Eye (tissue), 1 donor: ENCODE results near the gene ECE2.

ENCODE experiments used
- DNase-seq: peaks from one replicate; pipeline ENCODE4 v3.0.0-alpha.2; 2015

The ECE2 gene

DNA sequence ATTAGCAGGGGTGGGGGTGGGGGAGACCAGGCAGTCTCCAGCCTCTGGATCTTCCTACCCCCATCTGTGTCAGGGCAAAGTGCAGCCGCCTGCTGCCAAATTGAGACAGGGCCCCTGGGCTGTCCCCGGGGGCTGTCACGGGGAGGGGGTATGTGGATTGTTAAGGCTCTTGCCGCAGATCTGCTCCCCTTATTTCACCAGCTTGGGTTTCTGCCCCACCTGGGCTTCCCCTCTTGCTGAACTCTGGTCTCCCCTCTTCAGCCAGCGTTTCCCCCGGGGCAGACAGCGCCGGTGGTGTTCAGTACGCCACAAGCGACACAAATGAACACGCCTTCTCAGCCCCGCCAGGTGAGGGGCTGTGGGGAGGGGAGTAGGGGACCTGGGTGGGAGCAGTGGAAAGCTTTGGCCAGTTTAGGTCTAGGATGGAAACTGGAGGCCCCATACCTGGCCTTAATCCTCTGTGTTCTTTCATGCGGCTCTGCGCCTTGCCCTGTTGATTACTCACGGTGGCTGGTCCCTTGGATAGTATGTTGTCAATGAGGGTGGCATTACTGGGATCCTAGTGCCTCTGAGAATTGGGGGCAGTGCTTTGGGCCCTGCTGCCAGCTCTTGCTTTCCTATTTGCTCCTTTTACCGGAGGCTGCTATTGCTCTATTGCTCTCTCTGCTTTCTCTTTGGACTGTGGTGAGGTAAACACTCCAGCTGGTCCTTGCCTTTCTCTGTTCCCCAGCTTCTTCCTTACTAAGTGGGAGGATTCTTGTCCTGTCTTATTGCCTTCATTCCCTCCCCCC lies 40.2 kb downstream of the ECE2 start:
- no peak for DNase-seq

GRCh38 chr3:184316792-184317191 lies 41.0 kb downstream of the ECE2 start:
- no peak for DNase-seq

DNA sequence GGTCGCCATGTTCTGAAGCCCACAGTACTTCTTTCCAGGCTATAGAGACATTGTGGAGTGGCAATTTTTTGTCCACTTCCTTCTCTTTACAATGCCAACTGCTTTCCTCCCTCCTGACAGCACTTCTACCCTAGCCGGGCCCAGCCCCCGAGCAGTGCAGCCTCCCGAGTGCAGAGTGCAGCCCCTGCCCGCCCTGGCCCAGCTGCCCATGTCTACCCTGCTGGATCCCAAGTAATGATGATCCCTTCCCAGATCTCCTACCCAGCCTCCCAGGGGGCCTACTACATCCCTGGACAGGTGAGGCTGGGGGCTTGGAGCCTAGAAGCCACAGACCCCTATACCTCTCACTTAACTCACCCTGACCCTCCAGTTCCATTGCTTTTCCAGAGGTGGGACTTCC lies 41.4 kb downstream of the ECE2 start:
- no peak for DNase-seq

DNA sequence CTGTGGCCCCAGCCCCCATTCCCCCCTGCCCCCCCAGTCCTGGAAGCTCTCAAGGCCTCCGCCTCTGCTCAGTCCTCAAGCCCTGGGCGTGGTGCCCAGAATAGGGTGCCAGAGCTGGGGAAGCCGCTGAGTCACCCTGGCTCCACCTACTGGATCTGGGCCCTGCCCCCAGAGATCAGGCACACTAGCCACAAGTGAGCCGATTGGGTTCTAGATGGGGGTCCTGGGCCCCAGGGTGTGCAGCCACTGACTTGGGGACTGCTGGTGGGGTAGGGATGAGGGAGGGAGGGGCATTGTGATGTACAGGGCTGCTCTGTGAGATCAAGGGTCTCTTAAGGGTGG lies 44.3 kb downstream of the ECE2 start:
- DNase-seq = peak; percentile 32

- no peak for DNase-seq
These were observed 45.8 kb downstream of the ECE2 start for GRCh38 chr3:184321666-184322065.

- DNase-seq = no peak
These were observed 47.1 kb downstream of the ECE2 start for GRCh38 chr3:184322731-184323487.

GRCh38 chr3:184323696-184324095 lies 47.9 kb downstream of the ECE2 start:
- no peak for DNase-seq

- DNase-seq = no peak
These were observed 49.4 kb downstream of the ECE2 start for GRCh38 chr3:184325269-184325668.

GRCh38 chr3:184325715-184326369 lies 50.0 kb downstream of the ECE2 start:
- DNase-seq = no peak

GRCh38 chr3:184327171-184327570 lies 51.3 kb downstream of the ECE2 start:
- DNase-seq = no peak

DNA sequence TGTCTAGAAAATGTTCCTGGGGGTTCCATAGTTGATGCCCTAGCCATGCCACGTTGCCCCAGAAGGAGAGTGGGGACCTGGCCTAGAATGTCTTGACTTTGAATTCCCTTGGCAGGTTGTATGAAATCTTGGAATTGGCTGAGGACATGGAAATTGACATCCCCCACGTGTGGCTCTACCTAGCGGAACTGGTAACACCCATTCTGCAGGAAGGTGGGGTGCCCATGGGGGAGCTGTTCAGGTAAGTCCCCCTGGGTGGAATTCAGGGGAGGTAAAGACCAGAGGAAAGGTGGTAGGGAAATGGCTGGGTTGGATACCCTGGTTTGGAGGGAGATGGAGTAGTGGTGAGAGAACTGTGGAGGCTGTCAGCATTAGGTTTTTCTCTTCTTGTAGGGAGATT lies 52.7 kb downstream of the ECE2 start:
- no peak for DNase-seq

DNA sequence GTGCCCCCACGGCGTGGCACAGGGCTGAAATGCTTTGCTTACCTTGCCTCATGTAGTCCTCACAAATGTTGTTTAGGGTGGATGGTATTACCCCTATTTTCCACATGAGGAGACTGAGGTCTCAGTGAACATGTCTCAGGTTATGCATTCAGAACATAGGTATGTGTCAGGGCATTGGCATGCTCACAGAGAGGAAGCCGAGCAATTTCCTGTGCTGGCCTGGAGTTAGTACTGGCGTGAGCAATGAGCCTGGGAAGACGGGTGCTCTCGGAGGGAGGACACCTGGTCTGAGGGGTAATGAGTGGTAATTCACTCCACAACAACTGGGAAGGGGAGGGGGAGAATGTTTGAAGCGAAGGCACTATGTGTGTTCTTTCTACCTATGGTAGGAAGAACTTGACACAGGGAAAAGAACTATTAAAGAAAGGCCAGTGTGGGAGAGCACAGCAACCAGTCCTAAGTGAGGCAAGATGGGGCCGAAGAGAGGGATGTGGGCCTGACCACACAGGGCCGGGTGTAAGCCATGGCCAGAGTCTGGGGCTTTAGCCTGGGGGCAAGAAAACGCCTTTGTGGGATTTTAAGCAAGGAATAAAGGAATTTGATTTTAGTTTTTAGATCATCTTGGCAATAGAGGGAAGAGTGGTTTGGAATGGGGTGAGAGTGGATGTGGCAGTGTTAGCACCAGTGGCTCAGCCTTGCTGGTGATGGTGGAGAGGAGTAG lies 56.7 kb downstream of the ECE2 start:
- no peak for DNase-seq

- DNase-seq = no peak
These were observed 57.4 kb downstream of the ECE2 start for GRCh38 chr3:184333190-184333589.

GRCh38 chr3:184333700-184334099 lies 57.9 kb downstream of the ECE2 start:
- no peak for DNase-seq

- DNase-seq = no peak
These were observed 58.8 kb downstream of the ECE2 start for GRCh38 chr3:184334470-184335158.

- DNase-seq = no peak
These were observed 59.5 kb downstream of the ECE2 start for GRCh38 chr3:184335291-184335660.

DNA sequence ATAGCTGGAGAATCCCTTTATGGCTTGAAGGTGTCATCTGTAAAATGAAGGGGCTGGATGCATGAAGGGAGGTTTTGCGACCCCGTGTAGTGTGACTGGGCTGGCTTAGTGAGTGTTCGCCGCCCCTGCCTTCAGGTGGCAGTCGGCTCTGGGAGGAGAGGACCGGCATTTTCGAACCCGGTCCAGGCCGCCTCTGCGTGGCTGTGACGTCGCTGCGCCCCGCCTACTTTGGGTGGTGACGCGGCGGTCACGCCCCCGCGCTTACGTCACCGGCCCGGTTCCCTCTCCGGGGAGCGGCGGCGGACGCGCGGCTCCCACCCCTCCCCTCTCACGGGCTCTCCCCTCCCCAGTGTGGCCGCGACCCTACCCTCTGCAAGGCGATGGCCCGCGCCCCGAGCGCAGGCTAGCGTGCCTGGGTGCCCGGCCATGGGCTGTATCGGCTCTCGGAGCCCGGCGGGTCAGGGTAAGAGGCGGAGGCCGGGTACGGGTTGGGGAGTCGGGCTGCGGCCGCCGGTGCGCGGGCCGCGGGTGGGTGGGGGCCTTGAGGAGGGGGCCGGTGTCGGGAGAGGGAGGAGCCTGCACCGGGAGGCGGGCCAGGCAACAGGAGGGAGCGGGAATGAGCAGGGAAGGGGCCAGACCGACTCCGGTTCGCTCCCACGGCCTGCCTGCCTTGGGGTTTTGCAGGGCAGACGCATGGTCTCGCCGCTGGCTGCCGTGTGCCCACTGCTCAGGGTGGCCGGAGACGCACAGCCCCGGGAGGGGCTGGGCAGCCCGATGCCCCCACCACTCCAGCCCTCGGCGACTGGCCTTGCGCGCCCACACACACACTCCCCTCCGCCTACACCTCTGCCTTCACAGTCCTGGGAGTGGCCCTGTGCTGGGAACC lies 60.1 kb downstream of the ECE2 start:
- peak; percentile 94 for DNase-seq

DNA sequence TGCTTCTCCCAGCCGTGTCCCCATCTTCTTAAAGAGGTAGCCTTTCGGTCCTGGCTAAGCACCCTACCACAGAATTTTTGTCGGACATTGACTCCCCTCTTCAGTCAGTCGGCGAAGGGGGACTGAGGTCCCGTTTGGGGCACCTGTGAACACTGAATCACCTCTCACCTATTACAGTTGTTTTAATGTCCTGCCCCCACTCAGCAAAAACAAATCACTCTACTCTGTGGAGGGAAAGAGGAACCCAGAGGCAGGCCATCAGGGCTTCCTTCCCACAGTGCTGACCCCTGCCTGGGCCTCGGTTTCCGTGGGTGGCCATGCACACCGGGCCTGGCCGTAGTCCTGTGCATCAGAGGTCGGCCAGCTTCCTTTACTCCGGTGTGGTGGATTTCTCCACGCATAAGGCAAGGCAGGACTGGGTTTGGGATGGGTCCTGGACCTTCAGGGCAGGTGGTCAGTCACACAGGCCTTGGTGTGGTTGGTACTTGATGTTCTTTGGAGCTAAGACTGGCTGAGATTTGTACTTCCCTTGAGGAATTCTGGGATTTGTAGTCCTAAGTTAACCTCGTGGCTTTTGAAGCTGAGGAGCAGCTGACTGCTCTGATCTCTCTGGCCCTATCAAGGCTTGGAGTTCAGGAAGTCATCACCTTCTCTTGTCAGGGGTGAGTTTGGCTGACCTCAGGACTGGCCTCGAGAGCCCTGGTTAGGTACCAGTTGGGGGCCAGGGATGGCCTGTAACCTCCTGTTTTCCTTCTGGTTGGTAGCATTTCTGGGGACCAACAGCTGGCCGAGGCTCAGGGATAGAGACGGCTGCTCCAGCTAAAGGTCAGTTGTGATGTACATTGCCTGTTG lies 61.0 kb downstream of the ECE2 start:
- DNase-seq = peak; percentile 85

DNA sequence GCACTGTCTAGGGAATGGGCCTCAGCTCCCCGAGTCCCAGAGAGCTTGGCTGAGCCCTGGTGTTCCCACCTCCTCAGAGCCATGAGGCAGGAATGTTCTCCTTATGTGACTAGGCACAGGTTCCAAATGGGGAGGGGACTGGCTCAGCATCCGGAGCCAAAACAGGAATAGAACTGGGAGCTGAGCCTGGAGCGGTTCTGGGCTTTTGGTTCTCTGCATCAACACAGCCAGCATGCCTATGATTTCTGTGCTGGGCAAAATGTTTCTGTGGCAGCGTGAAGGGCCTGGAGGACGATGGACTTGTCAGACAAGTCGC lies 61.5 kb downstream of the ECE2 start, which contains the start of gene FAM131A:
FAM131A (plus strand) TSS at position 202 of the 316 bp plus-strand sequence; CDS start at position 233, 31 bp downstream.
- peak; percentile 67 for DNase-seq

DNA sequence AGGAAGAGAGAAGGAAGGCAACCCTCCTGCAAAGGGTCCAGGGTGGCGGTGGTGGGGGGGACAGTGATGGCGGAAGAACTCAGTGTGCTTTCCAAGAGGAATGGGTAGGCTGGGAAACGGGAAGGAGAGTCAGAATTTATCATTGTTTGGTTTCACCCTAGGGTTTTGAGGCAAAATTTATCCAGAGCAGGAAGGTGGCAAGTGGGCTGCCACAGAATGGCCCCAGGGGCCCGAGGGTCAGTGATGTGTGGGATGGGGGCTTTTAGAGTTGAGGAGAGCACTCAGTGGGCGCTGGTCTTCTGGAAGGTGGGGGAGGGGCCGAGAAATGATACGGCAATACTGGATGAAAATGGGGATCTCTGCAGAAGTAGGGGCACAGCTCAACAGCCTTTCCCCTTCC lies 62.2 kb downstream of the ECE2 start:
- peak; percentile 22 for DNase-seq

DNA sequence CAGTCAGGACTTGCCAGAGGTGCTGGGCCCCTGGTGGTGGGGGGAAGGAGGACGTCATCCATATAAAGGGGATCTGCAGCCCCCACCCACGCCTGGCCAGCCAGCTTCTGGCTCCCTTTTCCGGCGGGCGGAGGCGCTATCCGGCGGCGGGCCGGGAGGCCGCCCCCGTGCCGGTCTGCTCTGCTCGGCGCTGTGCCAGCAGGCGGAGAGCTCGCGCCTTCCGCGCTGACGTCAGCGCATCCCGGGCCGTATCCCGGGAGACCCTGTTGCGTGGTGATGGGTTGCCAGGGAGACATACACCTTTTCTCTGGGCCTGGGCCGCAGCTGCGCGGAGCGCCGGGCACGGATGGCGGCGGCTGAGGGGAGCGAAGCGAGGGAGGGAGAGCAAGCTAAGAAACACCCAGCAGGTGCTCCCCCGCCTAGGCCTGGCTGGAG lies 62.7 kb downstream of the ECE2 start:
- peak; percentile 94 for DNase-seq
